Tibial nerve (tissue), 4 donors: ENCODE data around the gene RNF144B. TPM values are rescaled to one million over a fixed set of nuclear protein-coding genes. Genes with fewer than 3 reads are reported as not detected.

ENCODE experiments used
- DNase-seq, 2 donors: peaks; one replicate each; pipeline ENCODE4 v3.0.0-alpha.2; 2019; ENCODE audit warnings: low spot score in 2 of 2
- H3K27ac ChIP-seq, 4 donors: fragments of 200-600 bp; sonication (generic) in 3 of 4; one replicate each; pipeline ENCODE4 v1.5.1; 2017 to 2019; ENCODE audit warnings: mild to moderate bottlenecking in 1 of 4
- H3K27me3 ChIP-seq, 2 donors: fragments of 200-600 bp; sonication (generic) in 1 of 2; one replicate each; pipeline versions ENCODE4 v1.5.1 to v1.6.0; 2017 to 2019
- H3K36me3 ChIP-seq, 3 donors: fragments of 200-600 bp; sonication (generic); one replicate each; pipeline ENCODE4 v1.5.1; 2018 to 2019
- H3K4me1 ChIP-seq, 4 donors: fragments of 200-600 bp; sonication (generic) in 3 of 4; one replicate each; pipeline ENCODE4 v1.5.1; 2017 to 2019
- H3K4me3 ChIP-seq, 4 donors: fragments of 200-600 bp; sonication (generic) in 3 of 4; one replicate each; pipeline ENCODE4 v1.5.1; 2017 to 2019; ENCODE audit warnings: mild to moderate bottlenecking in 1 of 4, moderate library complexity in 1 of 4
- H3K9me3 ChIP-seq, 4 donors: fragments of 200-600 bp; sonication (generic) in 3 of 4; one replicate each; pipeline ENCODE4 v1.5.1; 2017 to 2019
- CTCF ChIP-seq, 5 experiments: fragments of 200-600 bp in 3 of 5; fragments of 450-650 bp in 2 of 5; sonication (generic) in 3 of 5; IDR thresholded peaks; one replicate each; pipeline ENCODE4 v1.5.1; 2016 to 2019; ENCODE audit warnings: antibody characterized with exemption in 5 of 5, mild to moderate bottlenecking in 3 of 5, moderate library complexity in 2 of 5
- EP300 ChIP-seq, 2 donors: sonication (generic); formaldehyde crosslinking; IDR thresholded peaks; one replicate each; pipeline ENCODE4 v1.6.1; 2017; ENCODE audit warnings: antibody characterized with exemption in 2 of 2, mild to moderate bottlenecking in 1 of 2
- POLR2A ChIP-seq, 2 donors: fragments of 450-650 bp; IDR thresholded peaks; one replicate each; pipeline ENCODE4 v1.6.1; 2017; ENCODE audit warnings: antibody characterized with exemption in 2 of 2, mild to moderate bottlenecking in 2 of 2, moderate library complexity in 2 of 2
- WGBS, 2 donors: methylation state at CpG; one replicate each; pipeline ENCODE4 v1.1.5; 2018; 5-methylcytosine and 5-hydroxymethylcytosine counted together
- total RNA-seq, 4 donors: library from RNA; depleted of rRNA; stranded (reverse); fragments of >200 nt; gene quantifications; one replicate each; pipeline ENCODE4 v1.1.0, GENCODE V29; 2016

Gene RNF144B
- total RNA-seq, 4 donors from 2014 or later: 6.5 to 15.5 (median 13.6) TPM

GRCh38 chr6:18469536-18469935, 82.4 kb downstream of the RNF144B start:
- no peak for TF ChIP-seq CTCF (IDR thresholded peaks at IDR 0.05)
- TF ChIP-seq EP300 (IDR thresholded peaks at IDR 0.05): no peak
- TF ChIP-seq POLR2A (IDR thresholded peaks at IDR 0.05): no peak
- no peaks in the 10 kb centered on the region for H3K27me3 ChIP-seq
- no peaks in the 10 kb centered on the region for H3K9me3 ChIP-seq
- DNase-seq: no peak
- peaks cover 0 to under 1% (median 0%) of the 10 kb centered on the region in 3 donors for H3K36me3 ChIP-seq
- no peak overlapping the region for H3K4me3 ChIP-seq
- H3K4me1 ChIP-seq: no peaks in the 10 kb centered on the region
- no peak overlapping the region for H3K27ac ChIP-seq
- WGBS, 2 donors: 40 to 51% methylated on average over 3 of the region's 3 CpGs

GRCh38 chr6:18471232-18471964, 84.2 kb downstream of the RNF144B start:
- Histone ChIP-seq H3K4me1 (no peaks in the 10 kb centered on the region), H3K27ac (no peak overlapping the region), H3K9me3 (no peaks in the 10 kb centered on the region), H3K27me3 (no peaks in the 10 kb centered on the region), H3K36me3 (no peaks in the 10 kb centered on the region), H3K4me3 (no peak overlapping the region)
- 82 to 85% methylated on average over 15 of the region's 15 CpGs for WGBS, 2 donors
- no peak for DNase-seq
- TF ChIP-seq EP300 (IDR thresholded peaks at IDR 0.05) (no peak), POLR2A (IDR thresholded peaks at IDR 0.05) (no peak), CTCF (IDR thresholded peaks at IDR 0.05) (no peak)

GRCh38 chr6:18472941-18473340, 85.8 kb downstream of the RNF144B start:
- Histone ChIP-seq H3K9me3 (no peaks in the 10 kb centered on the region), H3K4me3 (no peak overlapping the region), H3K27me3 (no peaks in the 10 kb centered on the region), H3K36me3 (no peaks in the 10 kb centered on the region), H3K27ac (no peak overlapping the region), H3K4me1 (peaks cover 0 to 14% (median 0%) of the 10 kb centered on the region in 4 donors)
- TF ChIP-seq EP300 (IDR thresholded peaks at IDR 0.05): no peak
- no peak for TF ChIP-seq CTCF (IDR thresholded peaks at IDR 0.05)
- TF ChIP-seq POLR2A (IDR thresholded peaks at IDR 0.05): no peak
- no peak for DNase-seq
- 81% methylated on average over 2 of the region's 2 CpGs for WGBS, 2 donors

GRCh38 chr6:18473755-18474154, 86.6 kb downstream of the RNF144B start:
- Histone ChIP-seq H3K36me3 (no peaks in the 10 kb centered on the region), H3K9me3 (no peaks in the 10 kb centered on the region), H3K4me1 (peaks cover 0 to 19% (median 0%) of the 10 kb centered on the region in 4 donors), H3K27ac (no peak overlapping the region), H3K27me3 (no peaks in the 10 kb centered on the region), H3K4me3 (no peak overlapping the region)
- WGBS, 2 donors: 60 to 62% methylated on average over 2 of the region's 2 CpGs
- no peak for TF ChIP-seq CTCF (IDR thresholded peaks at IDR 0.05)
- TF ChIP-seq POLR2A (IDR thresholded peaks at IDR 0.05): no peak
- TF ChIP-seq EP300 (IDR thresholded peaks at IDR 0.05): no peak
- DNase-seq: no peak

DNA sequence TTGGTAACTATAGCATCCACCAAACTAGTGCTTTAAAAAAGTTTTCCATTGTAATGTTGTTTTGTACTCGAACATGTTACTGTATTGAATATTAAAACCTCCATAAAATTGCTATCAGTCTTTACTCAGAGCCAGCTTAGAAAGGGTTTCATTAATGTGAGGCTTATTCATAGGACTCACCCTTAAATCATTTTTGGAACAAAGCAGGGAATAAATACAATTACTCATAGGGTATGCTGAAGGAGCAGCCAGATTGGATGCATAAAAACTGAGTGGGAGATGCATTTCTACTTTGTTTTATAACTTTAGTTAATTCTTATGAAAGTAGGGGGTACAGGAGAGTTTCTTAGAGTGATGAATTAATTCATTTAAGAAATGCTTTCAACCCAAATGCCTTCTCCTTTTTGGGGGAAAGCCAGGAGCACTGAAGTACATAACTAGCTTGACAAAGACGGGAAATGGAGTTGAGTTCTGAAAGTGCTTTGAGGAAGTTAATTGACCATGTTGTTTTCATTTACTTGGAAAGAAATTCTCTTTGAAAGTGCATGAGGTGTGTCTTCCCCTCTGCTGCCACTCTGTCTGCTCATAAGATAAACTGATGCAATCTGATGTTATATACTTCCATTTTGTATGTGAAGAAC, 90.3 kb downstream of the RNF144B start:
- WGBS, 2 donors: 18 to 31% methylated on average over 2 of the region's 2 CpGs
- peak overlapping the region in 1 of 4 donors; percentile 34 for H3K27ac ChIP-seq

More for the DNA sequence above, 90.3 kb downstream of the RNF144B start:
- peaks cover 0 to 19% (median 0%) of the 10 kb centered on the region in 4 donors for H3K4me1 ChIP-seq
- no peaks in the 10 kb centered on the region for H3K36me3 ChIP-seq
- no peak for DNase-seq
- no peak overlapping the region for H3K4me3 ChIP-seq
- no peaks in the 10 kb centered on the region for H3K9me3 ChIP-seq
- no peaks in the 10 kb centered on the region for H3K27me3 ChIP-seq
- TF ChIP-seq EP300 (IDR thresholded peaks at IDR 0.05): peak in 1 of 2 donors; percentile 15
- TF ChIP-seq CTCF (IDR thresholded peaks at IDR 0.05): no peak
- TF ChIP-seq POLR2A (IDR thresholded peaks at IDR 0.05): no peak
